Measurements from ENCODE around the gene SMOC2.

The SMOC2 gene

GRCh38 chr6:168518867-168519266 is 77.9 kb downstream of the SMOC2 start:
- no peak for DNase-seq (ENCODE audit: low spot score)
- TF ChIP-seq CTCF (IDR thresholded peaks at IDR 0.05; ENCODE audit: borderline replicate concordance, control extremely low read depth, extremely low read depth, insufficient read depth, missing control alignments), result no peak
- in situ Hi-C loops (cut with MboI; ENCODE audit: low sequenced_read_pairs, unreplicated experiment), result no loop called here

- no peak for TF ChIP-seq CTCF (IDR thresholded peaks at IDR 0.05; ENCODE audit: borderline replicate concordance, control extremely low read depth, extremely low read depth, insufficient read depth, missing control alignments)
- no peak for DNase-seq (ENCODE audit: low spot score)
- in situ Hi-C loops (cut with MboI; ENCODE audit: low sequenced_read_pairs, unreplicated experiment), result no loop called here
These were observed 79.2 kb downstream of the SMOC2 start for GRCh38 chr6:168520233-168520632.

DNA sequence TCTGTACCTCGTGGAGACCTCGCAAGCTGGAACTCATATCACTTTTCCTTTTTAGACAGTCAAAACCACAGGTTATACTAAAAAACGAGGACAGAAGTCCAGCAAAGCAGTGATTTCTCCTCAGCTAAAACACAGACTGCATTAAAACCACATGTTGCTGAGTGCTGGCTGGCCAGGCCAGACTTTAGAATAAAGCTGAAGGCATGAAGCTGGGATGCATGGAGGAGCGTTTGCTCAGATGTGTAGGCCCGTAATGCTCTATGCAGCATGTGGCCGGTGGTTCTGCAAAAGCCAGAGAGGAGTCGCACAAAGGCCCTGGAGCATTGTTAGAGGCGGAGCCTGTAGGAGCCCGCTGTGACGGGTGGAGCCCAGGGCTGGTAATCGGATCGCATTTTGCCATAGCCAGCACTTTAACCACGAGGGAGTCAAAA is 83.6 kb downstream of the SMOC2 start:
- DNase-seq (ENCODE audit: low spot score), result no peak
- in situ Hi-C loops (cut with MboI; ENCODE audit: low sequenced_read_pairs, unreplicated experiment), result no loop called here

GRCh38 chr6:168525114-168525513 is 84.1 kb downstream of the SMOC2 start:
- no peak for DNase-seq (ENCODE audit: low spot score)
- no peak for TF ChIP-seq CTCF (IDR thresholded peaks at IDR 0.05; ENCODE audit: borderline replicate concordance, control extremely low read depth, extremely low read depth, insufficient read depth, missing control alignments)
- in situ Hi-C loops (cut with MboI; ENCODE audit: low sequenced_read_pairs, unreplicated experiment), result no loop called here

More for the DNA sequence above, 83.6 kb downstream of the SMOC2 start:
- TF ChIP-seq CTCF (IDR thresholded peaks at IDR 0.05; ENCODE audit: borderline replicate concordance, control extremely low read depth, extremely low read depth, insufficient read depth, missing control alignments), result no peak

- in situ Hi-C loops (cut with MboI; ENCODE audit: low sequenced_read_pairs, unreplicated experiment), result no loop called here
These were observed 85.1 kb downstream of the SMOC2 start for GRCh38 chr6:168525926-168526630.

GRCh38 chr6:168526841-168527281 is 85.9 kb downstream of the SMOC2 start:
- in situ Hi-C loops (cut with MboI; ENCODE audit: low sequenced_read_pairs, unreplicated experiment), result no loop called here
- DNase-seq (ENCODE audit: low spot score), result no peak
- no peak for TF ChIP-seq CTCF (IDR thresholded peaks at IDR 0.05; ENCODE audit: borderline replicate concordance, control extremely low read depth, extremely low read depth, insufficient read depth, missing control alignments)

More at GRCh38 chr6:168525926-168526630, 85.1 kb downstream of the SMOC2 start:
- no peak for DNase-seq (ENCODE audit: low spot score)
- no peak for TF ChIP-seq CTCF (IDR thresholded peaks at IDR 0.05; ENCODE audit: borderline replicate concordance, control extremely low read depth, extremely low read depth, insufficient read depth, missing control alignments)
